GM12801 (cell line): Measurements from ENCODE around the gene PSMB9.

Experiments used
- TF ChIP-seq, protein P1 (sequence below): IDR thresholded peaks from one replicate; pipeline ENCODE4 v1.5.1; 2011; ENCODE audit warnings: control low read depth; ENCODE audit not compliant: insufficient read length; ENCODE audit errors: extremely low read depth

PSMB9 gene

DNA sequence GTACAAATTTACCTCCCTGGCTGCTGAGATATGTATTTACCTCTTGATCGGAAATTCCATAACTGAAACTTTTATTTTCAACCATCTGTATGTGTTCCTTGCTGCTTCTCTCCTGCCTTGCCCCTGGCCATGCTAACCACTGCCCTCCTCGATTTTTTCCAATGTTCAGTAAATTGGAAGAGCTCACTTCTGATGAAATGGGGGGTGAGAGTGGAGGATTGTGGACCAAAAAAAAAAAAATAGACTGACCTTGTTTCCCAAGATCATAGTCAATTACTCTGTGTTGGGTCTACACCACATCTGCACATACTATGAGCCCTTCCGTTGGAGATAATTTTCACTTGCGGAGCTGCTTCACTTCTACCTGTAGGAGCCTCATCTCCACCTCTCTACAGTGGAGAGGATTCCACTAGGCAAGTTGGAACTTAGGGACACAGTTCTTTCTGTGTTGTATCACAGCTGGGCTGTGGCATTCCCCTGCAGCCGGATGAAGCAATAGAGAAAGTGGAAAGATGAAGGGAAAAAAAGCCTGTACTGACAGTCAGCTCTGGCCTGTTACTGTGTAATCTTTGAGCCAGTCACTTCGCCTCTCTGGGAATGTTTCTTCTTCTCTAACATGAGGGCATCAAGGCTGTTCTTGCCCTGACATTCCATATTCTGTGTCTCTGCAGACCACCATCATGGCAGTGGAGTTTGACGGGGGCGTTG lies 1.6 kb downstream of the PSMB9 start:
- TF ChIP-seq, protein P1, sequence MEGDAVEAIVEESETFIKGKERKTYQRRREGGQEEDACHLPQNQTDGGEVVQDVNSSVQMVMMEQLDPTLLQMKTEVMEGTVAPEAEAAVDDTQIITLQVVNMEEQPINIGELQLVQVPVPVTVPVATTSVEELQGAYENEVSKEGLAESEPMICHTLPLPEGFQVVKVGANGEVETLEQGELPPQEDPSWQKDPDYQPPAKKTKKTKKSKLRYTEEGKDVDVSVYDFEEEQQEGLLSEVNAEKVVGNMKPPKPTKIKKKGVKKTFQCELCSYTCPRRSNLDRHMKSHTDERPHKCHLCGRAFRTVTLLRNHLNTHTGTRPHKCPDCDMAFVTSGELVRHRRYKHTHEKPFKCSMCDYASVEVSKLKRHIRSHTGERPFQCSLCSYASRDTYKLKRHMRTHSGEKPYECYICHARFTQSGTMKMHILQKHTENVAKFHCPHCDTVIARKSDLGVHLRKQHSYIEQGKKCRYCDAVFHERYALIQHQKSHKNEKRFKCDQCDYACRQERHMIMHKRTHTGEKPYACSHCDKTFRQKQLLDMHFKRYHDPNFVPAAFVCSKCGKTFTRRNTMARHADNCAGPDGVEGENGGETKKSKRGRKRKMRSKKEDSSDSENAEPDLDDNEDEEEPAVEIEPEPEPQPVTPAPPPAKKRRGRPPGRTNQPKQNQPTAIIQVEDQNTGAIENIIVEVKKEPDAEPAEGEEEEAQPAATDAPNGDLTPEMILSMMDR: no peak

DNA sequence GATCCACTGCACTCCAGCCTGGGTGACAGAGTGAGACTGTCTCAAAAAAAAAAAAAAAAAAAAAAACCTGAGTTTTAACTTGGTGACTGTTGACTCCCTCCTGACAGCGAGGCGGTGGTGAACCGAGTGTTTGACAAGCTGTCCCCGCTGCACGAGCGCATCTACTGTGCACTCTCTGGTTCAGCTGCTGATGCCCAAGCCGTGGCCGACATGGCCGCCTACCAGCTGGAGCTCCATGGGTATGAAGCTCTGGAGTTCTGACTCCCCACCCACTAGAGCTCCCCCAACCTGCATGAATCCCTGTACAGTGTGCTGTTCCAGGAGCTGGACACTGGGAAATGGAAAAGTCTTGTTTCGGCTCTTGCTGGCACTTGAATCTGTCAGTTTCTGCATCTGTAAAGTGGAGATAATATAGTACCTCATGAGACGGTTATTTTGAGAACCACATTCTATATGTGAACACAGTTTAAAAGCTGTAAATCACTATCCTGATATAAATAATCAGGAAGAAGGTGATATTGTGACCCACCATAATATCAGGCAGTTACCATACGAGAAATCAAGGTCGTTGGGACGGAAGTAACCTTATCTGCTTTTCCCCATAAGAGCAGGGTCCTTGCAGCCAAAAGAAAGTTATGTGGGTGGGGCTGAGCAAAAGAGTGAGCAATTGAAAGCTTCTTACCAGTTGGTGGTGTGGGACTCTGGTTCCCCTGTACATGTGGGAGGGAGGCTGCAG lies 3.3 kb downstream of the PSMB9 start:
- TF ChIP-seq, protein P1: no peak

DNA sequence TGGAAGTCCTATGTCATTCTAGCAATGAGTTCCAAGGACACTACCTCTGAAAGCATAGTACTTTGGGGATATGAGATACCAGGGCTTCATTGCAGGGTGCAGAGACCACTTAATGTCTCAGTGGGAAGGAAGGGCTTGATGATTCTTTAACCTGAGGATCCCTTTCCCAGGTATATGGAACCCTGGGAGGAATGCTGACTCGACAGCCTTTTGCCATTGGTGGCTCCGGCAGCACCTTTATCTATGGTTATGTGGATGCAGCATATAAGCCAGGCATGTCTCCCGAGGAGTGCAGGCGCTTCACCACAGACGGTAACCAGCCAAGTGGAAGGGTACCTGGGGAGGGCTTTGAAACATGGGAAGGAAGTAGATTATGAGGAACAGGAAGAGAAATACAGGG lies 4.2 kb downstream of the PSMB9 start:
- TF ChIP-seq, protein P1: no peak

DNA sequence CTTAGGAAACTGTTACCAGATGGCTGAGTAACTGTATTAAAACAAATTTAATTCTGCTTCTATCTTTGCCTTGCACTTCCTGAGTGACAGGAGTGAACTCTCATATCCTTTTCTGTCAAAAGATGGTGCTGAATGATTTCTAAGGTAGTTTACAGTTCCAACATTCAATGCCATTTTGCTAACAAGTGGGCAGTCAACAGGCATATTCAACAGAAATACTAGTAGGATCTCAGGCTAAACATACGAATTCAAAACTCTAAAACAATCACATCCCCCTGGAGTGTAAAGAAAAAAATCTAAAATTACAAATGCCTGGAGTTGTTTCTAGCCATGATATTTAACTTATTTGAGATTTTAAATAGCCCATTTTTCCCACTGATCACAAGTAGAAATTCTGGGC lies 6.7 kb downstream of the PSMB9 start:
- TF ChIP-seq, protein P1: no peak

- TF ChIP-seq, protein P1: no peak
Observed at GRCh38 chr6:32862725-32863124, 8.7 kb downstream of the PSMB9 start.

DNA sequence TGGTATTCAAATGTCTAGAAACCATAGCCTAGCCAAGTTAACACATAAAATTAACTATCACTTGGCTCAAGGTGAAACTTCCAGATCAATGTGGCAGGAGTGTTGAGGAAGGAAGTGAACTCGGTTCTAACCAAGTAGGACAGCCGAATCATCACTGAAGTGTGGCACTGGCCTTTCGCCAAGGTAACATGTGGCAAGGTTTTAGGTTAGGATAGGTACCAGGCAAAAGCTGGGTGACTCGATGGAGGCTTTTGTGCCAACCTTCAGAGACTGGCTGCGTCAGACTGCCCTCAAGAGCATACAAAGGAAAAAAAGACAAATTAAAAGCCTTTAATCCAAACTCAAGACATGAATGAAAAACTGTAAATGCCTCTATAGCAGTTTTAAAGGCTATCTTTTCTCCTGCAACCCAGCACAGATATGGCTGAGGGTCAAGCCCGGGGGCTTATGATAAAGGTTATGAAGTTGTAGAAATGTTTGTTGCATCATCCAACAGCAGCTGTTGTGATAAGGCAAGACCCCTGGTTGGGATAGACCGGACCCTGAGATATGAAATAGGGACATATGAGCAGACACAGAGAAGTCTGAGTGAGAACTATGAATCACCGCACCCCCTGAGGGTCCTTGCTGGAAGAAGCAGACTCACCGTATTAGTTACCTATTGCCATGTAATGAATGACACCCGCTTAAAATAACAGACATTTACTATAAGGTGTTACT lies 11.9 kb downstream of the PSMB9 start:
- TF ChIP-seq, protein P1: no peak

DNA sequence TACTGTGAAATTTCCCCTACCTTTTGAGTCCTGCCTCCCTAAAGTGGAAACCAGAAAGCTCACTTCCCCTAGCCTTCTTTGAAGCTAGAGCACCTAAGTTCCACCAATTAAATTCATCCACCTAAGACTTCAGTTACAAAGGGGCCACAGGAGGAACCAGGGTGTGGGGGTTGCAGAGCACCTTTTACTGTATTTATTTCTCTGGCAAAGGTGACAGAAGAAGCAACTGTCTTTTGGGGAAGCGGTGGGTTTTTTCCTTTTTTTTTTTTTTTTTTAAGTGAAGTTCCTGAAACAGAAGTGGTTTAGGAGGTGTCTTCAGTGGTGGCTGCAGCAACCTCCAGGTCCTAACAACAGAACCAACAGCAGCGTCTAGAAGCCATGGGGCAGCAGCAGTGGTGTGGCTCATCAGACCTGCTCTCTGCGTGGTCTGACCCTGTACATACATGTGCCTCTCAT lies 13.1 kb downstream of the PSMB9 start:
- TF ChIP-seq, protein P1: no peak
